K562 (cell line): ENCODE results near the gene ZNF154.

Experiments used
- CEBPB ChIP-seq: fragments of 450-650 bp; IDR thresholded peaks from 2 replicates; pipeline ENCODE4 v1.6.1; 2016; ENCODE audit warnings: missing genetic modification characterization, missing compliant biosample characterization
- EZH2 ChIP-seq: IDR thresholded peaks from 2 replicates; pipeline ENCODE4 v1.6.1; 2012; ENCODE audit warnings: low read depth, mild to moderate bottlenecking, inconsistent platforms, low read length, borderline replicate concordance
- NR1H2 ChIP-seq: sonication (generic); formaldehyde crosslinking; IDR thresholded peaks from 2 replicates; pipeline ENCODE4 v1.4.0; 2020; ENCODE audit warnings: mild to moderate bottlenecking, missing genetic modification reagents
- RCOR1 ChIP-seq, 2 experiments: IDR thresholded peaks; 2 replicates each; pipeline ENCODE4 v1.6.1; 2012; ENCODE audit warnings: low read depth in 2 of 2, low read length in 2 of 2, borderline replicate concordance in 1 of 2, improper control_type of control experiment in 1 of 2
- TAF1 ChIP-seq: IDR thresholded peaks from 2 replicates; pipeline ENCODE4 v1.6.1; 2011; ENCODE audit warnings: mild to moderate bottlenecking, low read length, moderate library complexity; ENCODE audit not compliant: insufficient read depth, control insufficient read depth, severe bottlenecking; ENCODE audit errors: extremely low read depth
- ZNF324 ChIP-seq: fragments of 250-450 bp; sonication (Bioruptor Pico); IDR thresholded peaks from 2 replicates; pipeline ENCODE4 v1.4.0; 2020; ENCODE audit warnings: mild to moderate bottlenecking
- TF ChIP-seq, protein P1 (sequence below): sonication (generic); formaldehyde crosslinking; IDR thresholded peaks from 2 replicates; pipeline ENCODE4 v1.8.0; 2022; ENCODE audit warnings: mild to moderate bottlenecking, low read depth, missing genetic modification reagents
- TF ChIP-seq, protein P2 (sequence below): sonication (generic); formaldehyde crosslinking; IDR thresholded peaks from 2 replicates; pipeline ENCODE4 v1.8.0; 2022; ENCODE audit warnings: mild to moderate bottlenecking, missing genetic modification reagents

DNA sequence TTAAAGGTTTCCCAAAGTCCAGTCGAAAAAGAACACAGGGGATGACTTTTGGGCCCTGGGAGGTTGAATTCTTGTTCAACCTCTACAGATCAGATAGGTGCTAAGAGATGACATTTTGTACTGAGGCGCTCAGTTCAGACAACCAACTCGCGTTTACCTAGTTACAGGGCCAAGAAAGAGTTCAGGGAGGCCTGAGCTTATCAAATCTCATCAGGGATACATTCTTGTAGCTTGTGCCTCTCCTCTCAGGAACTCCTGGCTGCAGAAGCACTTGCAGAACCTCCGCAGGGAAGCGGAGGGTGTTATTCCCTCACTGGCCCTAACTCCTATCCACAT, 38.4 kb upstream of the ZNF154 start:
- TF ChIP-seq, protein P1, sequence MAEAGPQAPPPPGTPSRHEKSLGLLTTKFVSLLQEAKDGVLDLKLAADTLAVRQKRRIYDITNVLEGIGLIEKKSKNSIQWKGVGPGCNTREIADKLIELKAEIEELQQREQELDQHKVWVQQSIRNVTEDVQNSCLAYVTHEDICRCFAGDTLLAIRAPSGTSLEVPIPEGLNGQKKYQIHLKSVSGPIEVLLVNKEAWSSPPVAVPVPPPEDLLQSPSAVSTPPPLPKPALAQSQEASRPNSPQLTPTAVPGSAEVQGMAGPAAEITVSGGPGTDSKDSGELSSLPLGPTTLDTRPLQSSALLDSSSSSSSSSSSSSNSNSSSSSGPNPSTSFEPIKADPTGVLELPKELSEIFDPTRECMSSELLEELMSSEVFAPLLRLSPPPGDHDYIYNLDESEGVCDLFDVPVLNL, result no peak
- TF ChIP-seq NR1H2 (CRISPR knock-in tag) (no peak), RCOR1 (IDR thresholded peaks at IDR 0.05; ENCODE audit: borderline replicate concordance in 1 of 2, low read depth in 2 of 2, low read length in 2 of 2) (no peak), ZNF324 (CRISPR knock-in tag) (no peak), TAF1 (no peak), CEBPB (tag) (no peak), EZH2 (no peak)
- TF ChIP-seq, protein P2, sequence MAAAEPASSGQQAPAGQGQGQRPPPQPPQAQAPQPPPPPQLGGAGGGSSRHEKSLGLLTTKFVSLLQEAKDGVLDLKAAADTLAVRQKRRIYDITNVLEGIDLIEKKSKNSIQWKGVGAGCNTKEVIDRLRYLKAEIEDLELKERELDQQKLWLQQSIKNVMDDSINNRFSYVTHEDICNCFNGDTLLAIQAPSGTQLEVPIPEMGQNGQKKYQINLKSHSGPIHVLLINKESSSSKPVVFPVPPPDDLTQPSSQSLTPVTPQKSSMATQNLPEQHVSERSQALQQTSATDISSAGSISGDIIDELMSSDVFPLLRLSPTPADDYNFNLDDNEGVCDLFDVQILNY (CRISPR knock-in tag), result no peak
